ENCODE measurements around the gene MPC1. TPM values are rescaled to one million over a fixed set of nuclear protein-coding genes. Genes with fewer than 3 reads are reported as not detected.
A peak's percentile ranks its signal among the peaks of the same experiment; 100 is the strongest.
"Not testable (repeated sequence)": the region's sequence is repeated elsewhere in the genome, so short reads cannot be mapped to it uniquely, and the experiment has no call there.

Gene MPC1
- total RNA-seq, 1 donor from 2014 or later: 19.1 TPM

DNA sequence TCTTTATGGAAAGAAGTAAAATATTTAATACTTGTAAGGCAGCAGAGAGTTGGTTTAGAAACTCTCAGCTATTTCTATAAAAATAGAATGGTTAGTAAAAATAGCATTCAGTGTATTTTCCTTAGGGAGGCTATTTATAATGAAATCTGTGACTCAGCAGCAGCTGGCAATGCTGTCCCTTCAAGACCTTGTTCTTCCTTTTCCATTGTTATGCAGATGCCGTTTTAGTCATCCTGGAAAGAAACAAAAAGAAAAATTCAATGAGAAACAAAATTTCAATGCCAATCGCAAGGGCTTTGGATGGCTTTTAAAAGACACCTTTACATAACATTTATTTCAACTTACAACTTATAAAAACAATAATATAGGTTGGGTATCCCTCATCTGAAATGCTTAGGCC, 17.5 kb downstream of the MPC1 start:
- no peak for DNase-seq (ENCODE audit: low spot score)
- H3K4me1 Mint-ChIP-seq (ENCODE audit: low read depth): peaks cover 5% of the 10 kb centered on the region
- H3K27ac Mint-ChIP-seq: no peak overlapping the region
- H3K36me3 Mint-ChIP-seq (ENCODE audit: low read depth): peaks cover 6% of the 10 kb centered on the region
- intact Hi-C loops (cut with micrococcal nuclease): no loop called here
- H3K27me3 Mint-ChIP-seq (ENCODE audit: insufficient read depth): no peaks in the 10 kb centered on the region
- H3K9me3 Mint-ChIP-seq: no peaks in the 10 kb centered on the region
- no peak overlapping the region for H3K4me3 Mint-ChIP-seq

DNA sequence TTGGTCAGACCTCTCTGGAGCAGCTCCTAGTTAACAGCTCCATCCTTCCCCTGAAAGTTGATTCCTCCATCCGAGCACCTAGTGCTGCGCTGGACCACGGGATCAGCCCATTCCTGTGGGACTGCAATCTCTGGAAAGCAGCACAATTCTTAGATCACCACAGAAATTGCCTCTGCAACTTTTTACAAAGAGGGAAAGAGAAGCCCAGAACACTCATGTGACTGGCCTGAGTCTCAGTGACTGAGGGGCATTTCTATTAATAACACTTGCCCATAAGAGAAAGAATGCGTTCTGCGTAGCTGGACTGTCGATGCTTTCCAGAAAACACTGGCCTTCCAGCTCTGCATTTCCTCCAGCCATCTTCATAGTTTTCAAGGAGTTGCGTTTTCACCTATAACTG, 18.3 kb downstream of the MPC1 start:
- H3K27me3 Mint-ChIP-seq (ENCODE audit: insufficient read depth): peaks cover 6% of the 10 kb centered on the region
- intact Hi-C loops (cut with micrococcal nuclease): no loop called here
- H3K27ac Mint-ChIP-seq: no peak overlapping the region
- no peaks in the 10 kb centered on the region for H3K4me1 Mint-ChIP-seq (ENCODE audit: low read depth)
- DNase-seq (ENCODE audit: low spot score): no peak
- peaks cover 2% of the 10 kb centered on the region for H3K36me3 Mint-ChIP-seq (ENCODE audit: low read depth)
- H3K9me3 Mint-ChIP-seq: no peaks in the 10 kb centered on the region
- no peak overlapping the region for H3K4me3 Mint-ChIP-seq

GRCh38 chr6:166362427-166362826, 20.3 kb downstream of the MPC1 start:
- H3K36me3 Mint-ChIP-seq (ENCODE audit: low read depth); intact Hi-C loops (cut with micrococcal nuclease); H3K9me3 Mint-ChIP-seq; H3K4me1 Mint-ChIP-seq (ENCODE audit: low read depth); H3K4me3 Mint-ChIP-seq; DNase-seq (ENCODE audit: low spot score); H3K27ac Mint-ChIP-seq: not testable (repeated sequence)
- peaks cover 22% of the 10 kb centered on the region for H3K27me3 Mint-ChIP-seq (ENCODE audit: insufficient read depth)

DNA sequence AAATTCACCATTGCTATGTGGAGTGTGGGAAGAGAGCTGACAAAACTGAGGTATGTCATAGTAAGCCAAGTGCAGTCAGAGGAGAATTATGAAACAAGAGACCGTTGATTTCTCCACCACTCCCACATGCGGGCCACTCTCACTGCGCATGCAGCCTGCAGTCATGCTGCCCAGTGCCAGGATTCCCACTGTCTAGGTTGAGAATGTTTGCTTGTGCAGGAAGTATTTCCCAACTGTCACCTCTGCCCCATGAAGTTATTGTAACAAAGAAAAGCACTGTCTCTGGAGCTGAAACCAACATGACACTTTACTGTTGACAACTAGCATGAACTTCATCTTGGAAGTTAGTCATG, 21.7 kb downstream of the MPC1 start:
- H3K36me3 Mint-ChIP-seq (ENCODE audit: low read depth): peaks cover 2% of the 10 kb centered on the region
- H3K27me3 Mint-ChIP-seq (ENCODE audit: insufficient read depth): peaks cover 29% of the 10 kb centered on the region
- no peaks in the 10 kb centered on the region for H3K9me3 Mint-ChIP-seq
- no peak for DNase-seq (ENCODE audit: low spot score)
- no peaks in the 10 kb centered on the region for H3K4me1 Mint-ChIP-seq (ENCODE audit: low read depth)
- H3K4me3 Mint-ChIP-seq: no peak overlapping the region
- H3K27ac Mint-ChIP-seq: no peak overlapping the region
- intact Hi-C loops (cut with micrococcal nuclease): no loop called here

GRCh38 chr6:166360243-166361076, 22.3 kb downstream of the MPC1 start:
- intact Hi-C loops (cut with micrococcal nuclease): no loop called here
- H3K4me3 Mint-ChIP-seq: no peak overlapping the region
- no peaks in the 10 kb centered on the region for H3K9me3 Mint-ChIP-seq
- no peaks in the 10 kb centered on the region for H3K4me1 Mint-ChIP-seq (ENCODE audit: low read depth)
- peaks cover 29% of the 10 kb centered on the region for H3K27me3 Mint-ChIP-seq (ENCODE audit: insufficient read depth)
- no peak overlapping the region for H3K27ac Mint-ChIP-seq
- no peaks in the 10 kb centered on the region for H3K36me3 Mint-ChIP-seq (ENCODE audit: low read depth)
- no peak for DNase-seq (ENCODE audit: low spot score)

DNA sequence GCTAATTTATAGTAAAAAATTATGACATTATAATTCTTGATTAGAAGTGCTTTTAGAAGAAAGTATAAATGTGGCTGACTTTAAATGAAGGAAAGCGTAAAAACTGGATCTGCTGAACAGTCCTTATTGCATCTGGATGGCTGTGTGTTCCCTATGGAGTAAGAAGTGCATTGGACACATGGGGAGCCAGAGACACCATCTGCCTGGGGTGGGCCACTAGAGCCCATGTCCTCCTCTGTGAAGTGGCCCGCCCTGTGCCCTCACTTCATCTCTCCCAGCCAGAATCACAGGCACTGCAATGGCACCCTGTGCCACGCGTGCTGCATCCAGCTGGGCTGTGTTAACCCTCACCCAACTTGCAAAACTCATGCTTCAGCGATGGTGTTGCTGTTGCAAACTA, 27.2 kb downstream of the MPC1 start:
- Mint-ChIP-seq H3K36me3 (ENCODE audit: low read depth) (no peaks in the 10 kb centered on the region), H3K27ac (no peak overlapping the region), H3K9me3 (no peaks in the 10 kb centered on the region), H3K4me3 (no peak overlapping the region), H3K27me3 (ENCODE audit: insufficient read depth) (peaks cover 52% of the 10 kb centered on the region), H3K4me1 (ENCODE audit: low read depth) (no peaks in the 10 kb centered on the region)
- intact Hi-C loops (cut with micrococcal nuclease): no loop called here
- no peak for DNase-seq (ENCODE audit: low spot score)

GRCh38 chr6:166354965-166355364, 27.8 kb downstream of the MPC1 start:
- H3K4me1 Mint-ChIP-seq (ENCODE audit: low read depth): no peaks in the 10 kb centered on the region
- H3K27ac Mint-ChIP-seq: no peak overlapping the region
- intact Hi-C loops (cut with micrococcal nuclease): no loop called here
- no peaks in the 10 kb centered on the region for H3K36me3 Mint-ChIP-seq (ENCODE audit: low read depth)
- H3K4me3 Mint-ChIP-seq: no peak overlapping the region
- DNase-seq (ENCODE audit: low spot score): no peak
- H3K27me3 Mint-ChIP-seq (ENCODE audit: insufficient read depth): peaks cover 56% of the 10 kb centered on the region
- no peaks in the 10 kb centered on the region for H3K9me3 Mint-ChIP-seq

DNA sequence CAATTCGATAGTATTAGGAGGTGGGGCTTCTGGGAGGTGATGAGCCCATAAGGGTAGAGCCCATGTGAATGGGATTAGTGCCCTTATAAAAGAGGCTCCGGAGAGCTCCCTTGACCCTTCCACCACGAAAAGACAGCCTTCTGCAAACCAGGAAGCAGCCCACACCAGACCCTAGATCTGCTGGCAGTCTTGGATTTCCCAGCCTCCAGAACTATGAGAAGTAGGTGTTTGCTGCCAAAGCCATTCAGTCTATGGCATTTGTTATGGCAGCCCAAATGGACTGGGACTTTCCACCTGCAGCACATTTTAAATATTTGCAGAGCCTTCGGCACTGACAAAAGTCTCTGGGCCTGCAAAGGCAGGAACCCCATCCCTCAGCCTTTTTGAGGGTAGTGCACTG, 28.6 kb downstream of the MPC1 start:
- no peak for DNase-seq (ENCODE audit: low spot score)
- Mint-ChIP-seq H3K27me3 (ENCODE audit: insufficient read depth) (peaks cover 50% of the 10 kb centered on the region), H3K27ac (no peak overlapping the region), H3K9me3 (peaks cover 7% of the 10 kb centered on the region), H3K4me3 (no peak overlapping the region), H3K36me3 (ENCODE audit: low read depth) (no peaks in the 10 kb centered on the region), H3K4me1 (ENCODE audit: low read depth) (no peaks in the 10 kb centered on the region)
- intact Hi-C loops (cut with micrococcal nuclease): no loop called here

- DNase-seq (ENCODE audit: low spot score): no peak
- intact Hi-C loops (cut with micrococcal nuclease): no loop called here
- Mint-ChIP-seq H3K9me3 (peaks cover 9% of the 10 kb centered on the region), H3K4me3 (no peak overlapping the region), H3K27me3 (ENCODE audit: insufficient read depth) (peaks cover 46% of the 10 kb centered on the region), H3K27ac (no peak overlapping the region), H3K36me3 (ENCODE audit: low read depth) (no peaks in the 10 kb centered on the region), H3K4me1 (ENCODE audit: low read depth) (peaks cover 2% of the 10 kb centered on the region)
These were observed 29.2 kb downstream of the MPC1 start for GRCh38 chr6:166353507-166353906.

DNA sequence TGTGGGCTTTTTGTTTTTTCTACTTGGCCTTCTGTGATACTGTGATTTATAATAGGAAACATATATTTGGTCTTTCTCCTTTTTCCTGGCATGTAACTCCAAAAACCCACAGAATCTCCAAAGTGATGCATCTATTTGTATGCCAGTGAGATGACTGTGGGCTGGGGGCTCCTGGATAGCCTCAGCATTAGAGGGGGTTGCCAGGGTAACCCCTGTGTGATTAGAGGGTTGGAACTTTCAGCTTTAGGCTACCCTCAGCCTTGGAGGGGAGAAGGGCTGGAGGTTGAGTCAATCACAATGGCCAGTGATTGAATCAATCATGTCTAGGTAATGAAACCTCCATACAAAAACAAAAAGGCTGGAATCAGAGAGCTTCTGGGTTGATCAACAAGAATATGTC, 29.8 kb downstream of the MPC1 start:
- no peaks in the 10 kb centered on the region for H3K36me3 Mint-ChIP-seq (ENCODE audit: low read depth)
- intact Hi-C loops (cut with micrococcal nuclease): no loop called here
- H3K27me3 Mint-ChIP-seq (ENCODE audit: insufficient read depth): peaks cover 43% of the 10 kb centered on the region
- peaks cover 9% of the 10 kb centered on the region for H3K9me3 Mint-ChIP-seq
- H3K4me3 Mint-ChIP-seq: no peak overlapping the region
- peaks cover 8% of the 10 kb centered on the region for H3K4me1 Mint-ChIP-seq (ENCODE audit: low read depth)
- no peak for DNase-seq (ENCODE audit: low spot score)
- no peak overlapping the region for H3K27ac Mint-ChIP-seq

GRCh38 chr6:166351715-166352285, 30.9 kb downstream of the MPC1 start:
- Mint-ChIP-seq H3K36me3 (ENCODE audit: low read depth) (no peaks in the 10 kb centered on the region), H3K9me3 (peaks cover 9% of the 10 kb centered on the region), H3K4me3 (no peak overlapping the region), H3K27me3 (ENCODE audit: insufficient read depth) (peaks cover 40% of the 10 kb centered on the region), H3K4me1 (ENCODE audit: low read depth) (peaks cover 14% of the 10 kb centered on the region), H3K27ac (no peak overlapping the region)
- intact Hi-C loops (cut with micrococcal nuclease): no loop called here
- no peak for DNase-seq (ENCODE audit: low spot score)

DNA sequence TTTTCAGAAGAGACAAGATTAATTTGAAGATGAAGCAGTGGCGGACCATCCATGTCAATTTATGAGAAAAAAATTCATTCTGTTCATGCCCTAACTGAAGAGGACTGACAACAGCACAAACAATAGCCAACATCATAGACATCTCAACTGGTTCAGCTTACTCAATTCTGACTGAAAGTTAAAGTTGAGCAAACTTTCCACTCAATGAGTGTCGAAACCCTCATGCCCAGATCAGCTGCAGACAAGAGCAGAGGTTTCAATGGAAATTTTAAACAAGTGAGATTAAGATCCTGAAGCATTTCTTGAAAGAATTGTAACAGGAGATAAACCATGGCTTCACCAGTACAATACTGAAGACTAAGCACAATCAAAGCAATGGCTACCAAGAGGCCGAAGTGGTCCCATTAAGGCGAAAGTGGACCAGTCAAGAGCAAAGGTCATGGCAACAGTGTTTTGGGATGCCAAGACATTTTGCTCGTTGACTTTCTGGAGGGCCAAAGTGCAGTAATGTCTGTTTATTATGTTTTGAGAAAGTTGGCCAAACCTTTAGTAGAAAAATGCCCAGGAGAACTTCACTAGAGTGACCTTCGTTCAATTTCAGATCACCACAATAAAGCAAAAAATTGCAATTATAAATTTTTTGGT, 34.3 kb downstream of the MPC1 start:
- Mint-ChIP-seq H3K27me3 (ENCODE audit: insufficient read depth) (peaks cover 35% of the 10 kb centered on the region), H3K27ac (peak overlapping the region; percentile 64), H3K4me3 (no peak overlapping the region), H3K9me3 (peaks cover 9% of the 10 kb centered on the region), H3K4me1 (ENCODE audit: low read depth) (peaks cover 16% of the 10 kb centered on the region), H3K36me3 (ENCODE audit: low read depth) (no peaks in the 10 kb centered on the region)
- intact Hi-C loops (cut with micrococcal nuclease): loop anchor here (1.0 kb wide), 1 partner anchor 8 kb away; no protein-coding TSS in a partner anchor
- DNase-seq (ENCODE audit: low spot score): no peak

- H3K27ac Mint-ChIP-seq: no peak overlapping the region
- intact Hi-C loops (cut with micrococcal nuclease): no loop called here
- H3K4me3 Mint-ChIP-seq: no peak overlapping the region
- no peaks in the 10 kb centered on the region for H3K36me3 Mint-ChIP-seq (ENCODE audit: low read depth)
- peaks cover 29% of the 10 kb centered on the region for H3K27me3 Mint-ChIP-seq (ENCODE audit: insufficient read depth)
- peaks cover 21% of the 10 kb centered on the region for H3K4me1 Mint-ChIP-seq (ENCODE audit: low read depth)
- no peak for DNase-seq (ENCODE audit: low spot score)
- peaks cover 9% of the 10 kb centered on the region for H3K9me3 Mint-ChIP-seq
These were observed 35.8 kb downstream of the MPC1 start for GRCh38 chr6:166346965-166347364.
